Inferior parietal cortex (tissue), 1 donor: ENCODE data around the gene ZNF512.

Source experiments
- DNase-seq: peaks from one replicate; pipeline ENCODE4 v3.0.0-alpha.2; 2016; ENCODE audit errors: extremely low spot score

Gene ZNF512

GRCh38 chr2:27634291-27634690 is 51.4 kb downstream of the ZNF512 start:
- no peak for DNase-seq

- DNase-seq, result no peak
These were observed 53.9 kb downstream of the ZNF512 start for GRCh38 chr2:27636766-27637165.

GRCh38 chr2:27638037-27638637 is 55.3 kb downstream of the ZNF512 start:
- DNase-seq, result no peak

- DNase-seq, result no peak
These were observed 55.9 kb downstream of the ZNF512 start for GRCh38 chr2:27638709-27639108.

DNA sequence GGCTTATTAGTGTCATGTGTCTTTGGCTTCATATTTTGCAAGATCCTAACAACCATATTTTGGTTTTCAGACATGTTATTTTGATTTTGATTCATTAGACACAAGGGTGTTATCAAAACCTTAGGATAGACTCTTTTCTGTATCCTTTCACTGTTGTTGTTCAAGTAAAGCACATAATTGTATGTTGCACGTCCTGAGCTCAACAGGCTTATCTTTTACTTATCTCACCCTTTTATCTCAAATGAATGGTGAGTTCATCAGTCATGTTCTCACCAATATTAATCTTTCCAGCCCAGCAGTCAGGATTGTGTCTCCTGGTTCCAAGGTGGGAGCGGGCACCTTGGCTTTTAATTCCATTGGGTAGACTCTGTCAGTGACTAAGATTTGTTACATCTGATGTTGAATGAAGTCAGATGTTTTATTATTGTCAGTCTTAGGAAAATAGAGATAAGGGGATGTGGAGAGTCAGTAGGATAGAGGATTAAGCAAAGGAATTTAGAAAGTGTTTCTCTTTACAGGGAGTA is 57.9 kb downstream of the ZNF512 start:
- DNase-seq, result no peak

GRCh38 chr2:27645197-27645596 is 62.4 kb downstream of the ZNF512 start:
- DNase-seq, result no peak

- DNase-seq, result no peak
These were observed 64.4 kb downstream of the ZNF512 start for GRCh38 chr2:27647289-27647688.

- no peak for DNase-seq
These were observed 64.9 kb downstream of the ZNF512 start for GRCh38 chr2:27647737-27648136.

GRCh38 chr2:27651056-27651455 is 68.2 kb downstream of the ZNF512 start:
- no peak for DNase-seq

DNA sequence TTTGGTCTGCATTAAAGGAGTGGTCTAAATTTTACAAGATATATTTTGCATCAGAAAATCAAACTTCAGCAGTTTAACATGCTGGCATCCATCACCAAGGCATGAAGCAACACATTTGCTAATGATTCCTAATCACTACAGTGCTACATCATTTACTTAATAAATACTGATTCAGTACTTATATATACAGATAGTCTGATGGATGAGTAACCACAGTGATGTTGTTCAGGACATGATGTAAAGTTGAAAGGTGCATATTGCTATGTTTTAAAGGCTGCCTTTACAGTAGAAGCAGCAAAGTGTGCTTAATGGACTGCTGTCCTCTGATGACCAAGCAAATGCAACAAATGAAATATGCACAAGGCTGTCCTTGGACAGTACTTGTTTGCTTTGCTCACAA is 69.5 kb downstream of the ZNF512 start:
- DNase-seq, result no peak

DNA sequence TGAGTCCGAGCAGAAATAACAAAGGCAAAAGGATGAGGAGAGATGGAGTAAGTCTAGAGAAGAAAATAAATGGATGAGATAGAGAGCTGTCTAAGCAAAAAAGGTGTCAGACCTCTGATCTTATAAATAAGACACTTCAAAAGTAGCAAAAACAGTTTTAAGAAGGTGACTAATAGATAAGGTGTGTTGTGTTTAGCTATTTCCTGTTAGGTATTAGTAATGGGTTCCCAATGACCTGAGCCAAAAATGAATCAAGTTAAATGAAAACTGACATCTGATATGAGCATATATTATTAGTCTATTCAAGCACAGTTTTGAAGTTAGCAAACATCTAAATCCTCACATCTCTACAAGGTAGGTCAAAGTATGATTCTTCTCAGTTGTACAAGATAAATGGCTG is 69.9 kb downstream of the ZNF512 start:
- no peak for DNase-seq

GRCh38 chr2:27653397-27653796 is 70.6 kb downstream of the ZNF512 start:
- DNase-seq, result no peak

- DNase-seq, result no peak
These were observed 72.5 kb downstream of the ZNF512 start for GRCh38 chr2:27655155-27655951.

DNA sequence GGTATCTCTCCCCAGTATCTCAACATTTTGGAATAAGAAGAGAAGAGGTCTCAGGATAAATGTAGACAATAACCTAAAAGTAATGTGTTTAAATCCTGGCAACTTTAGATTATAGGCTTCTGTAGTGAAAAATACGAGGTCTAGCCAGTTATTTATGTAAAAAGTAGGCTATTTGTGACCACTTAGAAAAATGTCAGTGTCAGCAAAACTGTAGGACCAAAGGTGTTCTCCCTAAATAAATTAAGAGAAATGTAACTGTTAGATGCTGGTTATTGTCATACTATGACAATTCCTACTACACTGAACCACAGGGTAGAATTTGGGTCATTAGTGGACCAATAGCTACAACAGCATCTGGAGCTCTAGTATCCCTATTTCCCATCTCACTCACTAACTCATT is 78.5 kb downstream of the ZNF512 start:
- no peak for DNase-seq

GRCh38 chr2:27663285-27664153 is 80.7 kb downstream of the ZNF512 start, which contains the start of the genes SLC4A1AP and SUPT7L:
Gene SLC4A1AP (plus strand): TSS chr2:27663889. CDS start chr2:27663915, 26 bp downstream.
Gene SUPT7L (minus strand): TSS chr2:27663614. CDS start chr2:27662192, 1,422 bp downstream.
- DNase-seq, result peak; percentile 92

DNA sequence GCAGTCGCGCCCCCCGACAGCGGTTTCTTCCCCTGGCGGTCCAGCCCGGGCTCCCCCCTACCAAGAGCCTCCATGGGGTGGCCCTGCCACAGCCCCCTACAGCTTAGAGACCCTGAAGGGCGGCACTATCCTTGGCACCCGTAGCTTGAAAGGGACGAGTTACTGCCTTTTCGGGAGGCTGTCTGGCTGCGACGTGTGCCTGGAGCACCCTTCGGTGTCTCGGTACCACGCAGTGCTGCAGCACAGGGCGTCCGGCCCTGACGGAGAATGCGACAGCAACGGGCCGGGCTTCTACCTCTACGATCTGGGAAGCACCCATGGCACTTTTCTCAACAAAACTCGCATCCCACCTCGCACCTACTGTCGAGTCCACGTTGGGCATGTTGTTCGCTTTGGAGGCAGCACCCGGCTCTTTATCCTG is 81.3 kb downstream of the ZNF512 start:
- no peak for DNase-seq

DNA sequence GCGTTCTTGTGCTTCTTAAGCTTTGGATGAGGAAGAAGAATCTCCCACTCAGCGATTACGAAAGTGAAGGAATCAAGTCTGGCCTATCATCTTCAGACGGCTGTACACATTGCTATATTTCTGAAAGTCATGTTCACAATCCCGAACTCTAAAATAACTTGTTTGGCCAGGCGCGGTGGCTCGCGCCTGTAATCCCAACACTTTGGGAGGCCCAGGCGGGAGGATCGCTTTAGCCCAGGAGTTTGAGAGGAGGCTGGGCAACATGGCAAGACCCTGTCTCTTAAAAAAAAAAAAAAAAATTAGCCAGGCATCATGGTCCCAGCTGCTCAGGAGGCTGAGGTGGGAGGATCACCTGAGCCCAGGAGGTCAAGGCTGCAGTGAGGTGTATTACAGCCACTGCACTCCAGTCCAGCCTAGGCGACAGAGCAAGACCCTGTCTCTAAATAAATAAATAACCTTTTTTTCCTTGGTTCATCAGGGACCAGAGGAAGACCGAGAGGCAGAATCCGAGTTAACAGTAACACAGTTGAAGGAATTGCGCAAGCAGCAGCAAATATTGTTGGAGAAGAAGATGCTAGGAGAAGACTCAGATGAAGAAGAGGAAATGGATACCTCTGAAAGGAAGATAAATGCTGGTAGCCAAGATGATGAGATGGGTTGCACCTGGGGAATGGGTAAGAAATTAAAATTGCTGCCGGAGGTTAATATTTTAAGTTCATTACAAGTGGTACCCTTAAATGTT is 82.0 kb downstream of the ZNF512 start:
- DNase-seq, result no peak

DNA sequence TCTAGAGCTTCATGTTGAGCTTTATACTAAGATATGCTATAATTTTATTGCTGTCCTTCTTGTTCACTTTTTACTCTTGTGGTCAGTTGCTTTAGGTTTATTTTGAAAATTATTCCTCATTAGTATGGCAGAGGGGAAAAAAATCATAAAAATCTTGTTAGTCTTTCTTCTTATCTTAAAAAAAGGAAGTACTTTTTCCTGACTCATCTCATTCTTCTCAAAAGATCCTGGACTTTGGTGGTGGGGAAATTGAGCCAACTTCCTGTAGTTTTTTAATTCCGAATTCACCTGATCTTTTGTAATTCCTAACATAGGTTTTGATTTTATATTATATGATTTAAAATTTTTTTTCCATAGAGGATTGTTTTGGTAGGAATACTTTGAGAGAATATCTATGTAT is 84.6 kb downstream of the ZNF512 start:
- no peak for DNase-seq

- DNase-seq, result no peak
These were observed 88.4 kb downstream of the ZNF512 start for GRCh38 chr2:27671235-27671634.
